Right atrium auricular region (tissue), 2 donors: ENCODE data around the gene RAB9A. TPM values are rescaled to one million over a fixed set of nuclear protein-coding genes. Genes with fewer than 3 reads are reported as not detected.

Experiments used
- DNase-seq: peaks from one replicate; pipeline ENCODE4 v3.0.0-alpha.2; 2019; ENCODE audit warnings: low spot score
- H3K27ac ChIP-seq, 2 donors: fragments of 200-600 bp; sonication (generic); 1 replicate in 1 of 2; 2 replicates in 1 of 2; pipeline ENCODE4 v1.5.1; 2016 to 2019
- H3K27me3 ChIP-seq, 2 donors: fragments of 200-600 bp; sonication (generic); one replicate each; pipeline versions ENCODE4 v1.5.1 to v1.6.0; 2017 to 2019
- H3K36me3 ChIP-seq: fragments of 200-600 bp; sonication (generic); one replicate; pipeline ENCODE4 v1.5.1; 2016
- H3K4me1 ChIP-seq, 2 donors: fragments of 200-600 bp; sonication (generic); one replicate each; pipeline versions ENCODE4 v1.5.1 to v1.6.0; 2017 to 2019
- H3K4me3 ChIP-seq, 2 donors: fragments of 200-600 bp; sonication (generic); 1 replicate in 1 of 2; 2 replicates in 1 of 2; pipeline ENCODE4 v1.5.1; 2017 to 2019; ENCODE audit warnings: mild to moderate bottlenecking in 1 of 2, moderate library complexity in 1 of 2
- H3K9me3 ChIP-seq, 2 donors: fragments of 200-600 bp; sonication (generic); one replicate each; pipeline ENCODE4 v1.5.1; 2019
- CTCF ChIP-seq, 2 donors: fragments of 200-600 bp; sonication (generic); IDR thresholded peaks; one replicate each; pipeline ENCODE4 v1.5.1; 2019; ENCODE audit warnings: antibody characterized with exemption in 2 of 2
- total RNA-seq, 2 donors: library from RNA; depleted of rRNA; stranded (reverse); fragments of >200 nt; gene quantifications; one replicate each; pipeline ENCODE4 v1.1.0, GENCODE V29; 2016

The RAB9A gene
- total RNA-seq, 2 donors from 2014 or later = 25.6 to 26.1 TPM

GRCh38 chrX:13754765-13755164, 65.8 kb downstream of the RAB9A start:
- Histone ChIP-seq H3K4me1 (no peaks in the 10 kb centered on the region), H3K4me3 (no peak overlapping the region), H3K27me3 (no peaks in the 10 kb centered on the region), H3K36me3 (peaks cover 8% of the 10 kb centered on the region), H3K27ac (no peak overlapping the region), H3K9me3 (no peaks in the 10 kb centered on the region)
- no peak for TF ChIP-seq CTCF (IDR thresholded peaks at IDR 0.05)
- no peak for DNase-seq

GRCh38 chrX:13755254-13755653, 66.3 kb downstream of the RAB9A start:
- H3K27ac ChIP-seq = no peak overlapping the region
- no peak overlapping the region for H3K4me3 ChIP-seq
- H3K27me3 ChIP-seq = no peaks in the 10 kb centered on the region
- H3K9me3 ChIP-seq = no peaks in the 10 kb centered on the region
- no peak for DNase-seq
- no peak for TF ChIP-seq CTCF (IDR thresholded peaks at IDR 0.05)
- no peaks in the 10 kb centered on the region for H3K4me1 ChIP-seq
- peaks cover 12% of the 10 kb centered on the region for H3K36me3 ChIP-seq

GRCh38 chrX:13756381-13756780, 67.5 kb downstream of the RAB9A start:
- H3K27me3 ChIP-seq = no peaks in the 10 kb centered on the region
- no peak overlapping the region for H3K27ac ChIP-seq
- H3K4me3 ChIP-seq = no peak overlapping the region
- peaks cover 23% of the 10 kb centered on the region for H3K36me3 ChIP-seq
- no peaks in the 10 kb centered on the region for H3K4me1 ChIP-seq
- DNase-seq = no peak
- no peaks in the 10 kb centered on the region for H3K9me3 ChIP-seq
- no peak for TF ChIP-seq CTCF (IDR thresholded peaks at IDR 0.05)

- no peak for TF ChIP-seq CTCF (IDR thresholded peaks at IDR 0.05)
- no peaks in the 10 kb centered on the region for H3K27me3 ChIP-seq
- peaks cover 18% of the 10 kb centered on the region for H3K36me3 ChIP-seq
These were observed 70.3 kb downstream of the RAB9A start for GRCh38 chrX:13759152-13759718.

More at GRCh38 chrX:13759152-13759718, 70.3 kb downstream of the RAB9A start:
- Histone ChIP-seq H3K9me3 (no peaks in the 10 kb centered on the region), H3K27ac (no peak overlapping the region), H3K4me3 (no peak overlapping the region), H3K4me1 (no peaks in the 10 kb centered on the region)
- no peak for DNase-seq

Other genes starting within 250 kb of the RAB9A start
- not detected for gene EGFL6, start 119.5 kb upstream of the RAB9A start, total RNA-seq
- gene TCEANC, start 36.0 kb upstream of the RAB9A start, total RNA-seq = 1 to 10 TPM; 1.4 to 3.7 TPM
- 1 to 10 TPM; 6.6 to 7.6 TPM for gene TRAPPC2, start 45.5 kb downstream of the RAB9A start, total RNA-seq
- 1 to 10 TPM; 7.7 to 8.1 TPM for gene OFD1, start 45.6 kb downstream of the RAB9A start, total RNA-seq
- gene GPM6B, start 128.0 kb downstream of the RAB9A start, total RNA-seq = 10 to 100 TPM in 1 of 2 donors, 1 to 10 TPM in 1; 9.0 to 14.2 TPM